ENCODE measurements around the gene PLAC1. TPM values are rescaled to one million over a fixed set of nuclear protein-coding genes. Genes with fewer than 3 reads are reported as not detected.

PLAC1 gene
- not detected for total RNA-seq

GRCh38 chrX:134658002-134658759, at the start of gene PLAC1:
PLAC1 (minus strand) TSS chrX:134658471; CDS start chrX:134566682, 91,789 bp downstream.
- TF ChIP-seq CTCF (IDR thresholded peaks at IDR 0.05; ENCODE audit: low read depth), result no peak

GRCh38 chrX:134706138-134706537, 47.9 kb upstream of the PLAC1 start:
- no peak for TF ChIP-seq CTCF (IDR thresholded peaks at IDR 0.05; ENCODE audit: low read depth)

GRCh38 chrX:134695999-134696398, 37.7 kb upstream of the PLAC1 start:
- TF ChIP-seq CTCF (IDR thresholded peaks at IDR 0.05; ENCODE audit: low read depth), result no peak

GRCh38 chrX:134694333-134695322, 36.4 kb upstream of the PLAC1 start:
- no peak for TF ChIP-seq CTCF (IDR thresholded peaks at IDR 0.05; ENCODE audit: low read depth)

- no peak for TF ChIP-seq CTCF (IDR thresholded peaks at IDR 0.05; ENCODE audit: low read depth)
Observed at GRCh38 chrX:134693644-134694043, 35.4 kb upstream of the PLAC1 start.

- TF ChIP-seq CTCF (IDR thresholded peaks at IDR 0.05; ENCODE audit: low read depth), result no peak
Observed at GRCh38 chrX:134692990-134693389, 34.7 kb upstream of the PLAC1 start.

GRCh38 chrX:134692233-134692632, 34.0 kb upstream of the PLAC1 start:
- no peak for TF ChIP-seq CTCF (IDR thresholded peaks at IDR 0.05; ENCODE audit: low read depth)
